ENCODE data around the gene PARVB. TPM values are rescaled to one million over a fixed set of nuclear protein-coding genes. Genes with fewer than 3 reads are reported as not detected.
"Not testable (repeated sequence)": the region's sequence is repeated elsewhere in the genome, so short reads cannot be mapped to it uniquely, and the experiment has no call there.

Gene PARVB
- polyA plus RNA-seq, 1 donor = 10.9 TPM

DNA sequence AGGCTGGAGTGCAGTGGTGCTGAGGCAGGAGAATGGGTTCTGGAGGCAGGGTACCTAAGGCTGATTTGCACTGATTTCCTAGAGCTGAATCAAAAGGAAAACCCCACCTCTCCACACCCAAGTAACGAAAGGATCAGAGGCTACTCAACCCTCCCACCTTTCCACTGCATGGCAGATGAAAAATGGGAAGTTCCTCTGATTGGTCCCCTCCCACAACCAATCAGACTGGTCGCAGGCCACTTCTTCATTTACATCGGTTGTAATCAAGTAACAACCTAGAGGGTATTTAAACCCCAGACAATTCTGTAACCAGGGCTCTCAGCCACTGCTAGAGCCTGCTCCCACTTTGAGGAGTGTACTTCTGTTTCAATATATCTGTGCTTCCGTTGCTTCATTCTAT is 18.6 kb upstream of the PARVB start:
- DNase-seq = no peak
- 100% methylated on average over 1 of the region's 4 CpGs for WGBS (ENCODE audit: insufficient coverage, low lambda C conversion rate)
- no peaks in the 10 kb centered on the region for H3K36me3 ChIP-seq (ENCODE audit: control insufficient read depth, insufficient read depth, low read length)
- H3K4me1 ChIP-seq (ENCODE audit: control insufficient read depth, insufficient read depth, low read length) = no peaks in the 10 kb centered on the region
- H3K9me3 ChIP-seq (ENCODE audit: control insufficient read depth, low read depth, low read length) = no peaks in the 10 kb centered on the region
- H3K27me3 ChIP-seq (ENCODE audit: control insufficient read depth, insufficient read depth, low read length) = no peaks in the 10 kb centered on the region
- no peak overlapping the region for H3K27ac ChIP-seq (ENCODE audit: low read length)
- H3K4me3 ChIP-seq (ENCODE audit: low read length) = no peak overlapping the region

DNA sequence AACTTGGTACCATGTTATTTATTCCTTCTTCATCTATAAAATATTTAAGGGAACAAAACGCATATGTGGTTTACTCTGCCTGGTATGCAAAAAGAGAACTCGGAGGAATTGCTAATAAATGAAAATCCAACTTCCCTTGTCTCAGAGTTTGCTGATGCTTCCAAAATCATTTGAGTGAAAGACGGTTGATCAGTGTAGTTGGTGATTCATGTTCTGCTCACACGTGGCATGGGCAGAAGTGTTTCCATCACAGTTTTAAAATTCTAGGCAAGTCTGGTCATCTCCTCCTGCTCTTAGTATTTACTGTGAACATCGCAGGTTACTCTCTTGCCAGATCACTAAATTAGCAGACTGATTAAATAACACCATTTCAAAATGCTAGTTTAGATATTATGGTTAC is 11.9 kb upstream of the PARVB start:
- 100% methylated on average over 1 of the region's 5 CpGs for WGBS (ENCODE audit: insufficient coverage, low lambda C conversion rate)
- Histone ChIP-seq H3K27ac (ENCODE audit: low read length) (no peak overlapping the region), H3K4me3 (ENCODE audit: low read length) (no peak overlapping the region), H3K27me3 (ENCODE audit: control insufficient read depth, insufficient read depth, low read length) (no peaks in the 10 kb centered on the region), H3K9me3 (ENCODE audit: control insufficient read depth, low read depth, low read length) (no peaks in the 10 kb centered on the region), H3K36me3 (ENCODE audit: control insufficient read depth, insufficient read depth, low read length) (no peaks in the 10 kb centered on the region), H3K4me1 (ENCODE audit: control insufficient read depth, insufficient read depth, low read length) (no peaks in the 10 kb centered on the region)
- no peak for DNase-seq

DNA sequence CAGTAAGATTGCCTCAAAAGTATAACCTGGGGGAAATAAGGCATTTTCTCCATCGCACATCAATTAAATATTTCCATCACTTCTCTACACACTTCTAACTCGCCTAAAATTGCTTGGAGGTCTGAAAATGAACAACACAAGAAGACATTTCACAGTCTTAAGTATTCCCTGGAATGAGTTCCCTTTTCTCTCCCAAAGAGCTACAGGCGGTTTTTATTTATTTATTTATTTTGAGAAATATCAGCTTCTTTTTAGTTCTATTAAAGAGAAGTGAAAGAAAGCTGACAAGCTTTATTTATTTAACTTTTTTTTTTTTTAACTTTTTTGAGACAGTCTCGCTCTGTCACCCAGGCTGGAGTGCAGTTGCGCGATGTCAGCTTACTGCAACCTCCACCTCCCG is 11.5 kb upstream of the PARVB start:
- Histone ChIP-seq H3K27me3 (ENCODE audit: control insufficient read depth, insufficient read depth, low read length) (no peaks in the 10 kb centered on the region), H3K9me3 (ENCODE audit: control insufficient read depth, low read depth, low read length) (no peaks in the 10 kb centered on the region), H3K4me3 (ENCODE audit: low read length) (no peak overlapping the region), H3K36me3 (ENCODE audit: control insufficient read depth, insufficient read depth, low read length) (no peaks in the 10 kb centered on the region), H3K4me1 (ENCODE audit: control insufficient read depth, insufficient read depth, low read length) (no peaks in the 10 kb centered on the region), H3K27ac (ENCODE audit: low read length) (no peak overlapping the region)
- WGBS (ENCODE audit: insufficient coverage, low lambda C conversion rate) = 100% methylated on average over 1 of the region's 7 CpGs
- DNase-seq = no peak

DNA sequence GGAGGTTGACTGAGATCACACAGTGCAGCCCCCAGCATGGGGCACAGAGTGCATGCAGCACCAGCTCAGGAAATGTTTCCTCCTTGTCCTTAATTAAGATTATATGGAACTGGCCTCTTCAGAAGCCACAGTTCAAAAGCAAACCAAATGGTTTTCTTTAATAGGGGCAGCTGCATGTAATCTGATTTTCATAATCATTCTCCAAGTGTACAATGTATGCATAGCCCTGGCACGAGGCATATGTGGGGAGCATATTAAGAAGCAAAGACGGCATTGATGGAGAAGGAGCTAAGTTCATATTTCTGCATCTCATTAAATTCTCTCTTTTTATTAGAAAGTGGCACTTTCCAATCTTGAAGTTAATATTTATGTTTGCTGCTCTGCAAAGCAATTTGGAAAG is 9.9 kb upstream of the PARVB start:
- H3K4me1 ChIP-seq (ENCODE audit: control insufficient read depth, insufficient read depth, low read length) = no peaks in the 10 kb centered on the region
- H3K27ac ChIP-seq (ENCODE audit: low read length) = no peak overlapping the region
- no peaks in the 10 kb centered on the region for H3K36me3 ChIP-seq (ENCODE audit: control insufficient read depth, insufficient read depth, low read length)
- H3K27me3 ChIP-seq (ENCODE audit: control insufficient read depth, insufficient read depth, low read length) = no peaks in the 10 kb centered on the region
- no CpG with 5 or more reads among the region's 2 CpGs for WGBS (ENCODE audit: insufficient coverage, low lambda C conversion rate)
- H3K4me3 ChIP-seq (ENCODE audit: low read length) = no peak overlapping the region
- no peaks in the 10 kb centered on the region for H3K9me3 ChIP-seq (ENCODE audit: control insufficient read depth, low read depth, low read length)
- no peak for DNase-seq

DNA sequence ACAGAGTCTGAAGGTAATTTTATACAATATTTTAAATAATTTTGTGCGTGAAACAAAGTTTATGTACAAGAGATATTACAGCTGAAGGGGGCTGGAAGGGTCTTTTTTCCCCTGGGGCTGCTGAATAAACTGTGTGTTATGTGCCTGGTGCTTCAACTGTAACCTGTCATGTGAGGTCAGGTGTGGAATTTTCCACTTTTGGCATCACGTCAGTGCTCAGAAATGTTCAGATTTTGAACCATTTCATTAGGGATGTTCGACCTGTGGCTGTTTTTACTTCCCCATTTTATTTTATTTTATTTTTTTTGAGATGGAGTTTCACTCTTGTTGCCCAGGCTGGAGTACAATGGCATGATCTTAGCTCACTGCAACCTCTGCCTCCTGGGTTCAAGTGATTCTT is 7.5 kb upstream of the PARVB start:
- WGBS (ENCODE audit: insufficient coverage, low lambda C conversion rate) = 83% methylated on average over 1 of the region's 3 CpGs
- not testable (repeated sequence) for H3K27ac ChIP-seq (ENCODE audit: low read length)

DNA sequence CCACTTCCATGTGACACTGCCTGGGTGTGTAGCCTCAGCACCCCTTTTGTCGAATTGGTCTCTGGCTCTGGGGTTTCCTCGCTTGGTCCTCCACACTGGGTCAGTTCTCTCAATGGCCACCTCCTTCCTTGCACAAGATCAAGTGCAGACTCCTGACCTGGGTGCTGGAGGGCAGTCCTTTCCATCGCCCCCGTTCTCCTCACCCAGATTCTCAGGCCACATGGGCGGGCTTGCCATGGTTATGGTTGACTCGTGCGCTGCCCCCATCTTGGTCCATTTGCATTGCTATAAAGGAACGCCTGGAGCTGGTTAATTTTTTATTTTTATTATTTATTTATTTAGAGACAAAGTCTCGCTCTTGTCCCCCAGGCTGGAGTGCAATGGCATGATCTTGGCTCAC is 5.5 kb upstream of the PARVB start:
- Histone ChIP-seq H3K4me3 (ENCODE audit: low read length) (no peak overlapping the region), H3K27me3 (ENCODE audit: control insufficient read depth, insufficient read depth, low read length) (no peaks in the 10 kb centered on the region), H3K4me1 (ENCODE audit: control insufficient read depth, insufficient read depth, low read length) (peaks cover 1% of the 10 kb centered on the region), H3K9me3 (ENCODE audit: control insufficient read depth, low read depth, low read length) (no peaks in the 10 kb centered on the region), H3K27ac (ENCODE audit: low read length) (no peak overlapping the region), H3K36me3 (ENCODE audit: control insufficient read depth, insufficient read depth, low read length) (no peaks in the 10 kb centered on the region)
- no peak for DNase-seq
- 80% methylated on average over 2 of the region's 9 CpGs for WGBS (ENCODE audit: insufficient coverage, low lambda C conversion rate)

More for the DNA sequence above, 7.5 kb upstream of the PARVB start:
- H3K4me3 ChIP-seq (ENCODE audit: low read length); H3K27me3 ChIP-seq (ENCODE audit: control insufficient read depth, insufficient read depth, low read length); H3K9me3 ChIP-seq (ENCODE audit: control insufficient read depth, low read depth, low read length); DNase-seq; H3K4me1 ChIP-seq (ENCODE audit: control insufficient read depth, insufficient read depth, low read length); H3K36me3 ChIP-seq (ENCODE audit: control insufficient read depth, insufficient read depth, low read length): not testable (repeated sequence)

DNA sequence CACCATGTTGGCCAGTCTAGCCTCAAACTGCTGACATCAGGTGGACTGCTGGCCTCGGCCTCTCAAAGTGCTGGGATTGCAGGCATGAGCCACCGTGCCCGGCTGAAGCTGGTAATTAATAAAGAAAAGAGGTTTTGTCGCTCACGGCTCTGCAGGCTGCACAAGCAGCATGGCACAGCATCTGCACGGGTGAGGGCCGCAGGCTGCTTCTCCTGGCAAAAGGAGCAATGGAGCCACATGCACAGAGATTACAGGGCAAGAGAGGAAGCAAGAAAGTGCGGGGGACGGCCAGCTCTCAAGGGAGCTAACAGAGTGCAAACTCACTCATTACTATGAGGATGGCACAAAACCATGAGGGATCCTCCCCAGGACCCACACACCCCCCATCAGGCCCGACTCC is 4.7 kb upstream of the PARVB start:
- DNase-seq = no peak
- Histone ChIP-seq H3K4me3 (ENCODE audit: low read length) (no peak overlapping the region), H3K36me3 (ENCODE audit: control insufficient read depth, insufficient read depth, low read length) (no peaks in the 10 kb centered on the region), H3K27me3 (ENCODE audit: control insufficient read depth, insufficient read depth, low read length) (no peaks in the 10 kb centered on the region), H3K27ac (ENCODE audit: low read length) (no peak overlapping the region), H3K4me1 (ENCODE audit: control insufficient read depth, insufficient read depth, low read length) (peaks cover 4% of the 10 kb centered on the region), H3K9me3 (ENCODE audit: control insufficient read depth, low read depth, low read length) (no peaks in the 10 kb centered on the region)
- no CpG with 5 or more reads among the region's 10 CpGs for WGBS (ENCODE audit: insufficient coverage, low lambda C conversion rate)

DNA sequence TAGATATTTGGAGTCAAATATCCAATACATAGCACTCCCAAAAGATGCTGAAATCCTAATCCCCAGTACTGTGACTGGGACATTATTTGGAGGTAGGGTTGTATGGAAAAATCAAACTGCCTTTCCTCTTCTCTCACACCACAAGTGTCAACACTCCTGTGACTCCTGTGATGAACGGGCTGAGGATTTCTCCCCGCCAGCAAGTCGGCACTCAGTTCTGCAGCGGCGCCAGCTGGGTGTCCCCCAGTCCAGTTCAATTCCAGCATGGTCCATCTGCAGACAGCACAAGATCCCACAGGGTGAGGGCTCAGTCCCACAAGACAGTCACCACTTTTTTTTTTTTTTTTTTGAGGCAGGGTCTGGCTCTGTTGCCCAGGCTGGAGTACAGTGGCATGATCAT is 4.3 kb upstream of the PARVB start:
- no peak overlapping the region for H3K27ac ChIP-seq (ENCODE audit: low read length)
- no peaks in the 10 kb centered on the region for H3K36me3 ChIP-seq (ENCODE audit: control insufficient read depth, insufficient read depth, low read length)
- H3K4me1 ChIP-seq (ENCODE audit: control insufficient read depth, insufficient read depth, low read length) = peaks cover 6% of the 10 kb centered on the region
- WGBS (ENCODE audit: insufficient coverage, low lambda C conversion rate) = no CpG with 5 or more reads among the region's 5 CpGs
- H3K27me3 ChIP-seq (ENCODE audit: control insufficient read depth, insufficient read depth, low read length) = no peaks in the 10 kb centered on the region
- H3K9me3 ChIP-seq (ENCODE audit: control insufficient read depth, low read depth, low read length) = no peaks in the 10 kb centered on the region
- H3K4me3 ChIP-seq (ENCODE audit: low read length) = no peak overlapping the region
- DNase-seq = no peak

DNA sequence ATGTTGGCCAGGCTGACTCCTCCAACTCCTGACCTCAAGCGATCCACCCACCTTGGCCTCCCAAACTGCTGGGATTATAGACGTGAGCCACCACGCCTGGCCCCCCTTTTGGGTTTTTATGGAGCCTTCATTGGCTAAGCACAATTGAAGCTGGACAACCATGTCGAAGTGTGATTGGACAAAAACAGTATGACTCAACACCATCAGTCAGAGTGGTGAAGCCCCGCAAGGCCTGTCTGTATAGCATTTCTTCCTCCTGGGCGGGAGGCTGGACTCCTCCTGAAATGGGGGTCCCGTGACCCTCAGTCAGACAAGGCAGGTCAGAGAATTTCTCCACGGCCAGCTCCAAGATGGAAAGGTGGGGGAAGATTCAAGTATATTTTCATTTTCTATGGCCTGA is 3.1 kb upstream of the PARVB start:
- no CpG with 5 or more reads among the region's 8 CpGs for WGBS (ENCODE audit: insufficient coverage, low lambda C conversion rate)
- Histone ChIP-seq H3K36me3 (ENCODE audit: control insufficient read depth, insufficient read depth, low read length) (no peaks in the 10 kb centered on the region), H3K27me3 (ENCODE audit: control insufficient read depth, insufficient read depth, low read length) (no peaks in the 10 kb centered on the region), H3K4me1 (ENCODE audit: control insufficient read depth, insufficient read depth, low read length) (peaks cover 6% of the 10 kb centered on the region), H3K27ac (ENCODE audit: low read length) (no peak overlapping the region), H3K9me3 (ENCODE audit: control insufficient read depth, low read depth, low read length) (no peaks in the 10 kb centered on the region), H3K4me3 (ENCODE audit: low read length) (no peak overlapping the region)
- DNase-seq = no peak

DNA sequence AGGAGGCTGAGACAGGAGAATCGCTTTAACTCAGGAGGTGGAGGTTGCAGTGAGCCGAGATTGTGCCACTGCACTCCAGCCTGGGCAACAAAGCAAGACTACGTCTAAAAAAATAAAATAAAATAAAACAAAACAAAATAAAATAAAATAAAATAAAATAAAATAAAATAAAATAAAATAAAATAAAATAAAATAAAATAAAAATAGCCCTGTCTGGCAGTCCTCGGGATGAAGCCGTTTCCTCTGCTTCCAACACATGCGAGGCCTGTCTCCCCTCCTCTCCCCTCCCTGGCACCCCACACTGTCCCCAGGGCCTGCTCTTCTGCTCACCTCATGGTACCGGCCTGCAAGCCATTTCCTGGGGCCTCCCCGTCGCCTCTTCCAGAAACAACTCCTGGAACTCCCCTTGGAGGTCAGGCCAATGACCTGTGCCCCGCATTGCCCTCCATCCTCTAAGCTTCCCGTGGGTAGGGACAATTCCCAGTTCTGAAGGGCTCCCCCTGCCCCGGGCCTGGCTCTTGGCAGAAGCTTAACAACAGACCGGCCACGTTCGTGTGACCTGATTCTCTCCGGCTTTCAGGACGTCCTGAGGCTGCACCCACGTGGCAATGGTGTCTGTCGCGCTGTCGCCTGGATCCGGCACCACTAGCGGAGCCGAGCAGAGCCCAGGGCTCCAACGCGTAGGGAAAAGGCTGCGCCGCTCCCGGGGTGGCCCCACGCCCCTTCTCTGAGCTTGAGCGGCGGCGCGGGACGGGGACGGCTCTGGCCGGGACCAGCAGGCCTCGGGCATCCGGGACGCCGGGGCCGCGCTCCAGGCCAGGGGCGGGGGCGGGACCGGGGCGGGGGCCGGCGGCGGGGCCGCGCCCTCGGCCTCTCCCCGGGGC is 456 bp upstream of the PARVB start:
- 87% methylated on average over 3 of the region's 54 CpGs for WGBS (ENCODE audit: insufficient coverage, low lambda C conversion rate)

More for the DNA sequence above, 456 bp upstream of the PARVB start:
- Histone ChIP-seq H3K4me1 (ENCODE audit: control insufficient read depth, insufficient read depth, low read length) (peaks cover 6% of the 10 kb centered on the region), H3K27ac (ENCODE audit: low read length) (no peak overlapping the region), H3K27me3 (ENCODE audit: control insufficient read depth, insufficient read depth, low read length) (no peaks in the 10 kb centered on the region), H3K36me3 (ENCODE audit: control insufficient read depth, insufficient read depth, low read length) (no peaks in the 10 kb centered on the region), H3K4me3 (ENCODE audit: low read length) (peak overlapping the region; percentile 46), H3K9me3 (ENCODE audit: control insufficient read depth, low read depth, low read length) (no peaks in the 10 kb centered on the region)
- peak in 1 of 2 donors; percentile 52 for DNase-seq

Data from large intestine (tissue), 3 donors.